DND-41 (cell line): Measurements from ENCODE around the gene LAMP2.

Source experiments
- ATAC-seq: fragments of 200-7000 bp; cut with Tn5 transposase; 3 replicates; pipeline ENCODE4 v1.9.1; 2021; ENCODE audit warnings: low read depth; ENCODE audit not compliant: insufficient read depth
- DNase-seq: peaks from one replicate; pipeline ENCODE4 v3.0.0-alpha.2; 2020
- H2AFZ ChIP-seq: 2 replicates; pipeline ENCODE4 v1.6.0; 2012; ENCODE audit warnings: low read depth, low read length
- H3K27ac ChIP-seq: 2 replicates; pipeline ENCODE4 v1.5.1; 2012; ENCODE audit warnings: low read length, inconsistent platforms
- H3K27me3 ChIP-seq: fragments of 200-600 bp; sonication (generic); 2 replicates; pipeline ENCODE4 v1.6.0; 2012; ENCODE audit warnings: low read length, mild to moderate bottlenecking, inconsistent platforms; ENCODE audit not compliant: insufficient read depth, poor library complexity
- H3K36me3 ChIP-seq: 2 replicates; pipeline ENCODE4 v1.5.1; 2012; ENCODE audit warnings: low read length, inconsistent platforms; ENCODE audit not compliant: insufficient read depth
- H3K4me1 ChIP-seq: 2 replicates; pipeline ENCODE4 v1.5.1; 2012; ENCODE audit warnings: mild to moderate bottlenecking, low read length; ENCODE audit not compliant: insufficient read depth
- H3K4me2 ChIP-seq: 2 replicates; pipeline ENCODE4 v1.6.0; 2012; ENCODE audit warnings: mild to moderate bottlenecking, moderate library complexity, low read length, inconsistent platforms; ENCODE audit not compliant: insufficient read depth
- H3K4me3 ChIP-seq, 2 experiments: fragments of 200-600 bp in 1 of 2; shearing (Covaris generic) in 1 of 2; 2 replicates each; pipeline ENCODE4 v1.5.1; 2012 to 2016; ENCODE audit warnings: inconsistent platforms in 2 of 2, low read length in 2 of 2, mild to moderate bottlenecking in 2 of 2, low read depth in 1 of 2, moderate library complexity in 1 of 2
- H3K79me2 ChIP-seq: 2 replicates; pipeline ENCODE4 v1.6.0; 2012; ENCODE audit warnings: low read length, inconsistent platforms; ENCODE audit not compliant: insufficient read depth
- H3K9ac ChIP-seq: 2 replicates; pipeline ENCODE4 v1.6.0; 2012; ENCODE audit warnings: low read depth, mild to moderate bottlenecking, inconsistent platforms, low read length, moderate library complexity
- H3K9me3 ChIP-seq: 2 replicates; pipeline ENCODE4 v1.5.1; 2012; ENCODE audit warnings: low read length, moderate library complexity, mild to moderate bottlenecking, inconsistent platforms; ENCODE audit not compliant: insufficient read depth, severe bottlenecking
- H4K20me1 ChIP-seq: 2 replicates; pipeline ENCODE4 v1.6.0; 2012; ENCODE audit warnings: low read length; ENCODE audit not compliant: insufficient read depth
- CTCF ChIP-seq: IDR thresholded peaks from 2 replicates; pipeline ENCODE4 v1.5.1; 2012; ENCODE audit warnings: borderline replicate concordance, low read length, moderate library complexity, mild to moderate bottlenecking; ENCODE audit not compliant: poor library complexity, severe bottlenecking; ENCODE audit errors: extremely low read depth
- EZH2 ChIP-seq: IDR thresholded peaks from 3 replicates; pipeline ENCODE4 v1.6.1; 2012; ENCODE audit warnings: borderline replicate concordance, low read depth, mild to moderate bottlenecking, moderate library complexity, low read length, inconsistent platforms; ENCODE audit not compliant: severe bottlenecking

LAMP2 gene

GRCh38 chrX:120452131-120452530, 17.0 kb downstream of the LAMP2 start:
- peaks cover 38% of the 10 kb centered on the region for H3K36me3 ChIP-seq
- TF ChIP-seq CTCF (peak; percentile 49), EZH2 (no peak)
- no peak overlapping the region for H3K4me2 ChIP-seq
- H3K9ac ChIP-seq = no peak overlapping the region
- no peak overlapping the region for H2AFZ ChIP-seq
- peaks cover 20% of the 10 kb centered on the region for H3K79me2 ChIP-seq
- no peaks in the 10 kb centered on the region for H3K27me3 ChIP-seq
- H3K27ac ChIP-seq = no peak overlapping the region
- peaks cover 11% of the 10 kb centered on the region for H3K4me1 ChIP-seq
- no peak overlapping the region for H3K4me3 ChIP-seq
- H3K9me3 ChIP-seq = no peaks in the 10 kb centered on the region
- peaks cover 4% of the 10 kb centered on the region; the same call in 1 of the 2 replicates for H4K20me1 ChIP-seq
- DNase-seq = peak; percentile 22
- ATAC-seq = peak; percentile 43; the same call in 2 of the 3 replicates

GRCh38 chrX:120450163-120450562, 18.9 kb downstream of the LAMP2 start:
- no peaks in the 10 kb centered on the region for H3K27me3 ChIP-seq
- peaks cover 44% of the 10 kb centered on the region for H3K36me3 ChIP-seq

GRCh38 chrX:120446498-120446897, 22.6 kb downstream of the LAMP2 start:
- Histone ChIP-seq H3K27me3 (no peaks in the 10 kb centered on the region), H3K36me3 (peaks cover 60% of the 10 kb centered on the region), H4K20me1 (no peaks in the 10 kb centered on the region), H3K4me1 (no peaks in the 10 kb centered on the region), H3K4me2 (no peak overlapping the region), H3K9me3 (no peaks in the 10 kb centered on the region), H2AFZ (no peak overlapping the region), H3K9ac (no peak overlapping the region), H3K79me2 (no peaks in the 10 kb centered on the region), H3K4me3 (no peak overlapping the region), H3K27ac (no peak overlapping the region)
- ATAC-seq (no peak), DNase-seq (no peak)
- TF ChIP-seq CTCF (no peak), EZH2 (no peak)

More at GRCh38 chrX:120450163-120450562, 18.9 kb downstream of the LAMP2 start:
- Histone ChIP-seq H3K4me3 (no peak overlapping the region), H3K9ac (no peak overlapping the region), H3K9me3 (no peaks in the 10 kb centered on the region), H2AFZ (no peak overlapping the region), H4K20me1 (no peaks in the 10 kb centered on the region), H3K4me1 (no peaks in the 10 kb centered on the region), H3K4me2 (no peak overlapping the region), H3K79me2 (peaks cover 4% of the 10 kb centered on the region; the same call in 1 of the 2 replicates), H3K27ac (no peak overlapping the region)
- DNase-seq = no peak
- ATAC-seq = peak; percentile 55; the same call in 2 of the 3 replicates
- TF ChIP-seq CTCF = peak; percentile 31
- no peak for TF ChIP-seq EZH2

- H3K9ac ChIP-seq = no peak overlapping the region
- DNase-seq (no peak), ATAC-seq (no peak)
- H2AFZ ChIP-seq = no peak overlapping the region
- no peak overlapping the region for H3K27ac ChIP-seq
- H3K4me3 ChIP-seq = no peak overlapping the region
- H3K27me3 ChIP-seq = no peaks in the 10 kb centered on the region
- H3K79me2 ChIP-seq = no peaks in the 10 kb centered on the region
- no peaks in the 10 kb centered on the region for H4K20me1 ChIP-seq
- H3K36me3 ChIP-seq = peaks cover 48% of the 10 kb centered on the region
- no peaks in the 10 kb centered on the region for H3K4me1 ChIP-seq
- H3K4me2 ChIP-seq = no peak overlapping the region
- no peak for TF ChIP-seq EZH2
- TF ChIP-seq CTCF = no peak
- H3K9me3 ChIP-seq = no peaks in the 10 kb centered on the region
Measured at GRCh38 chrX:120439921-120440320, 29.2 kb downstream of the LAMP2 start.
